Measurements from ENCODE around the gene NCAPD2.
"Not testable (repeated sequence)": the region's sequence is repeated elsewhere in the genome, so short reads cannot be mapped to it uniquely, and the experiment has no call there.

Gene NCAPD2

DNA sequence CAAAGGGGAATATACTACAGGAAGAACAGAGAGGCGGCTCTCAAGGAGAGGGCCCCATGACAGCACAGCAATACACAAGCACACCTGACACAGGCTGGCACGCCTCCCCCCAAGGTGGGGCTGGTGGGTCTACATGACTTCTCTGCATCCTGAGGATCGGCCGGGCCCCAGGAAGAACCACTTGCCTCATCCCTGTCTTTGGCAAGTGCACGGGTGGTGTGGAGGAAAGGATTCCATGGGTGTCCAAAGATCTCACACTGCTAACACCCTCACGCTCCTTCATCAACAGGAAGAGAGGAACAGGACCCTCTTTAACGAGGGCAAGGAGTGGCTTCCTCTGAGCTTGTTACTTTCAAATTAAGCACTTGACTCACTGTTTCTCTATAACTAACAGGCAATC, 30.7 kb upstream of the NCAPD2 start:
- no peak for DNase-seq (ENCODE audit: low read depth)

- no peak for DNase-seq (ENCODE audit: low read depth)
Observed at GRCh38 chr12:6463858-6464257, 30.0 kb upstream of the NCAPD2 start.

DNA sequence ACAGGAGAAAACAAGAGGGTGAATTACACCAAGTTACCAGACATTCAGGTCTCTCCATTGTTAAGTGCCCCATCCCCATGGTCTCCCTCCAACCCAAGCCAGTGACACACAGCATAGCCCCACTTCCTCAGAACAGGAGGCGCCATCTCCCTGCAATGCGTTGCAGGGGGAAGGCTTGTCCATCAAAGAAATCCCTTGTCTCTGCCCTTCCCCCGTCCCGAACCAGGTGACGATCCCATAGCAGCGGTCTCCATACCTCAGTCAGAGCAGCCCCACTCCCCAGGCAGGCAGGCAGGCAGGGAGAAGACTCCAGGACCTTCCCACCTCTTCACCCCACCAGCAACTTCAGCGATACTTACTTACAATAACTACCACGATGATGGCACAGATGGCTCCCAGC, 29.4 kb upstream of the NCAPD2 start:
- no peak for DNase-seq (ENCODE audit: low read depth)

GRCh38 chr12:6465467-6466183, 28.3 kb upstream of the NCAPD2 start:
- DNase-seq (ENCODE audit: low read depth) = no peak

DNA sequence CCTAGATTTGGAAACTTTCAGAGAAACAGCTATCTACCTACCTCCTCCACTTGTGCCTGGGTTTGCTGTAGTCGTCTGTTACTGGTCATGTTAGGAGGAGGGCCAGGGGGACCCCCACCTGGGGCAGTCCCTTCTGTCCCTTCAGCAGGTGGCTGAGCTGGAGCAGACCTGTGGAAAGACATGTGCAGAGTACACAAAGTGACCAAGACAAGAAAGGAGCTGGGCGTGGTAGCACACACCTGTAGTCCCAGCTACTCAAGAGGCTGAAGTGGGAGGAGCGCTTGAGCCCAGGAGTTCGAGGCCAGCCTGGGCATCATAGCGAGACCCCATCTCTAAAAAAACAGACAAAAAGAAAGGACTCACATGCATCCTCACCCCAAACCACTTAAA, 27.7 kb upstream of the NCAPD2 start:
- no peak for DNase-seq (ENCODE audit: low read depth)

DNA sequence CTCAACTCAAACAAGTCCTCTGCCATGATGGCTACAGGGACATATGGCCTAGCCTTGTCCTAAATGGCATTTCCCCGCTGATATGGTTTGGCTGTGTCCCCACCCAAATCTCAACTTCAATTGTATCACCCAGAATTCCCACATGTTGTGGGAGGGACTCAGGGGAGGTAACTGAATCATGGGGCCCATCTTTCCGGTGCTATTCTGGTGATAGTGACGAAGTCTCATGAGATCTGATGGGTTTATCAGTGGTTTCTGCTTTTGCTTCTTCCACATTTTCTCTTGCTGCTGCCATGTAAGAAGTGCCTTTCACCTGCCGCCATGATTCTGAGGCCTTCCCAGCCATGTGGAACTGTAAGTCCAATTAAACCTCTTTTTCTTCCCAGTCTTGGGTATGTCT, 27.2 kb upstream of the NCAPD2 start:
- DNase-seq (ENCODE audit: low read depth) = not testable (repeated sequence)

GRCh38 chr12:6467571-6468282, 26.2 kb upstream of the NCAPD2 start:
- DNase-seq (ENCODE audit: low read depth) = not testable (repeated sequence)

DNA sequence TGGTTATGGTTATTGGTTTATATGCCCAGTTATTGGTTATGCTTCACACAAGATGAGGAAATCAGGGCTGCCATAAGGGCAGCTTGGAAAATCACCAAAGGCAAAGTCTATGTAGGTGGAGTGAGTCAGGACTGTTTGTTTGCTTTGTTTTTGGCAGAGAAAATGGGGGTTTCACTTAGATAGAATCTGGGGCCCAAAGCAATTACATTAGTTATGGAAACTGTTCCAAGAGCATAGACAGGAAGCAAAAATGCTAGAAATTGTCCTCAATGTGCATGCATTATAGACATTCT, 25.7 kb upstream of the NCAPD2 start:
- no peak for DNase-seq (ENCODE audit: low read depth)

GRCh38 chr12:6469092-6469491, 24.8 kb upstream of the NCAPD2 start:
- DNase-seq (ENCODE audit: low read depth) = no peak

GRCh38 chr12:6469609-6470374, 24.1 kb upstream of the NCAPD2 start:
- no peak for DNase-seq (ENCODE audit: low read depth)

- peak; percentile 97 for DNase-seq (ENCODE audit: low read depth)
Observed at GRCh38 chr12:6470375-6471163, 23.3 kb upstream of the NCAPD2 start, which contains the start of gene VAMP1. TSS of gene VAMP1 (minus strand) at chr12:6470677. CDS start at chr12:6470531, 146 bp downstream.

DNA sequence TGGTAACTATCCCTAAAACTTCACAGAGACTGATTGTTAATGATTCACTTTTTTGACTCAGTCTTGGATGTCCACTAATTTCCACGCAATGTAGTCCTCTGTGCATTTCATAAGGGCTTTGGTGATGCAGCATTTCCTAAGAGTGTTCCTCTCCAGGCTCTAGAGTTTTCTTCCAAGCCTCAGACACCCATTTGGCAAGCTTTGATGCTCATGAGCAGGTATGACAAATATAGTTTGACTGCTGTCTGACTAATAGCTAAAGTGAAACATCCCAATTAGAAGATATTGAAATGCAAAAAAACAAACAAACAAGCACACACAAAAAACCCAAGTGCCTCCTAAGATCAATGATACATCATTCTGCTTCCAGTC, 21.9 kb upstream of the NCAPD2 start:
- DNase-seq (ENCODE audit: low read depth) = no peak

GRCh38 chr12:6472491-6472890, 21.4 kb upstream of the NCAPD2 start:
- no peak for DNase-seq (ENCODE audit: low read depth)

- DNase-seq (ENCODE audit: low read depth) = not testable (repeated sequence)
Observed at GRCh38 chr12:6475233-6475975, 18.5 kb upstream of the NCAPD2 start.

GRCh38 chr12:6476489-6476888, 17.4 kb upstream of the NCAPD2 start:
- DNase-seq (ENCODE audit: low read depth) = no peak

DNA sequence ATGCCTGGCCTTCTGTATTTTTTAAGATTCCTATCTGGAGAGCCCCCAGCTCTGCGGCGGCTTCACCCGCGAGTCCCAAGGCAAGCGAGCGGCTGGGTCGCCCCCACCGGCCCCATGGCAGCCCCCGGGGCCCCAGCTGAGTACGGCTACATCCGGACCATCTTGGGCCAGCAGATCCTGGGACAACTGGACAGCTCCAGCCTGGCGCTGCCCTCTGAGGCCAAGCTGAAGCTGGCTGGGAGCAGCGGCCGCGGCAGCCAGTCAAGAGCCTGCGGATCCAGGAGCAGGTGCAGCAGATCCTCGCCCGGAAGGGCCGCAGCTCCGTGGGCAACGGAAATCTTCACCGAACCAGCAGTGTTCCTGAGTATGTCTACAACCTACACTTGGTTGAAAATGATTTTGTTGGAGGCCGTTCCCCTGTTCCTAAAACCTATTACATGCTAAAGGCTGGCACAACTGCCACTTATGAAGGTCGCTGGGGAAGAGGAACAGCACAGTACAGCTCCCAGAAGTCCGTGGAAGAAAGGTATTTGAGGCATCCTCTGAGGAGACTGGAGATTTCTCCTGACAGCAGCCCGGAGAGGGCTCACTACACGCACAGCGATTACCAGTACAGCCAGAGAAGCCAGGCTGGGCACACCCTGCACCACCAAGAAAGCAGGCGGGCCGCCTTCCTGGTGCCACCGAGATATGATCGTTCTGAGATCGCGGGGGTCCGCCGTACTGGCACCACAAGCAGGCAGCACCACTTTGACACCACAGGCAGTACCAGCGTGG, 16.1 kb upstream of the NCAPD2 start:
- DNase-seq (ENCODE audit: low read depth) = not testable (repeated sequence)

DNA sequence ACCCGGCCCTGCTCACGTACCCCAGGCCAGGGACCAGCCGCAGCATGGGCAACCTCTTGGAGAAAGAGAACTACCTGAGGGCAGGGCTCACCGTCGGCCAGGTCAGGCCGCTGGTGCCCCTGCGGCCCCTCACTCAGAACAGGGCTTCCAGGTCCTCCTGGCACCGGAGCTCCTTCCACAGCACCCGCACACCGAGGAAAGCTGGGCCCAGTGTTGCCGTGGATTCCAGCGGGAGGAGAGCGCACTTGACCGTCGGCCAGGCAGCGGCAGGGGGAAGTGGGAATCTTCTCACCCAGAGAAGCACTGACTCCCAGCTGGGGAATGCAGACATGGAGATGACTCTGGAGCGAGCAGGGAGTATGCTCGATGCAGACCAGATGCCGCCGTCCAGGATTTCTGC, 15.5 kb upstream of the NCAPD2 start:
- DNase-seq (ENCODE audit: low read depth) = no peak

DNA sequence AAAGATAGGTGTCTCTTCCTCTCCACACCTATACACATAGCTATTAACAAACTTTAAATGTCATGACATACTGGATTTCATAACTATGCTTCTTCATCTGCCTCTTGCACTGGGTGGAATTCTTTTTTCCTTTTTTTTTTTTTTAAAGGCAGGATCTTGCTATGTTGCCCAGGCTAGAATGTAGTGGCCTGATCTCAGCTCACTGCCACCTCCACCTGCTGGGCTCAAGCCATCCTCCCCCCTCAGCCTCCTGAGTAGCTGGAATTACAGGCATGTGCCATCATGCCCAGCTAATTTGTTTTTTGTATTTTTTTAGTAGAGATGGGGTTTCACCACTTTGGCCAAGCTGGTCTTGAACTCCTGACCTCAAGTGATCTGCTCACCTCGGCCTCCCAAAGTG, 5.7 kb upstream of the NCAPD2 start:
- no peak for DNase-seq (ENCODE audit: low read depth)

GRCh38 chr12:6489449-6489848, 4.5 kb upstream of the NCAPD2 start:
- no peak for DNase-seq (ENCODE audit: low read depth)

GRCh38 chr12:6490673-6491072, 3.2 kb upstream of the NCAPD2 start:
- DNase-seq (ENCODE audit: low read depth) = not testable (repeated sequence)
